ENCODE results near the gene MYL5.

- no peak for TF ChIP-seq CTCF (IDR thresholded peaks at IDR 0.05)
- no peak for TF ChIP-seq POLR2AphosphoS5 (IDR thresholded peaks at IDR 0.05)
Observed at GRCh38 chr4:714087-714486, 39.7 kb downstream of the MYL5 start.
